ENCODE data around the gene VAPA.

GRCh38 chr18:10003281-10003680 lies 89.5 kb downstream of the VAPA start:
- TF ChIP-seq TAF1 (IDR thresholded peaks at IDR 0.05; ENCODE audit: low read depth, low read length) = no peak
- TF ChIP-seq POLR2A (IDR thresholded peaks at IDR 0.05; ENCODE audit: low read depth, low read length) = no peak
- TF ChIP-seq POLR2AphosphoS5 (IDR thresholded peaks at IDR 0.05; ENCODE audit: low read depth, low read length) = no peak
- TF ChIP-seq SPI1 (IDR thresholded peaks at IDR 0.05; ENCODE audit: low read depth, low read length) = no peak
- no peak for TF ChIP-seq PAX5 (IDR thresholded peaks at IDR 0.05; ENCODE audit: insufficient read depth, low read length, severe bottlenecking)
- no peak for TF ChIP-seq POU2F2 (IDR thresholded peaks at IDR 0.05; ENCODE audit: low read depth, low read length)

Data from GM12891 (cell line).